ENCODE data around the gene ZSWIM9. TPM values are rescaled to one million over a fixed set of nuclear protein-coding genes. Genes with fewer than 3 reads are reported as not detected.
"Not testable (repeated sequence)": the region's sequence is repeated elsewhere in the genome, so short reads cannot be mapped to it uniquely, and the experiment has no call there.

Gene ZSWIM9
- total RNA-seq, 1 experiment from 2014 or later = 5.5 TPM

- BruUV-seq (replicated peaks) = no TSS peak
- POLR2A ChIA-PET = no interaction called here
- peaks cover 9% of the 10 kb centered on the region for H3K4me1 Mint-ChIP-seq (ENCODE audit: insufficient read depth, unreplicated experiment)
- H3K27me3 Mint-ChIP-seq (ENCODE audit: insufficient read depth, unreplicated experiment) = no peaks in the 10 kb centered on the region
- H3K36me3 Mint-ChIP-seq (ENCODE audit: insufficient read depth, unreplicated experiment) = peaks cover 10% of the 10 kb centered on the region
- no peaks in the 10 kb centered on the region for H3K9me3 Mint-ChIP-seq (ENCODE audit: unreplicated experiment)
- intact Hi-C loops (cut with micrococcal nuclease) = no loop called here
- H3K27ac Mint-ChIP-seq (ENCODE audit: low read depth, unreplicated experiment) = no peak overlapping the region
- no peak for DNase-seq (ENCODE audit: unreplicated experiment)
- CTCF ChIA-PET = interaction anchor here (1.0 kb wide), 1 partner anchor 41 kb away, joined by 3 read pairs; no protein-coding TSS in a partner anchor
- H3K4me3 Mint-ChIP-seq (ENCODE audit: unreplicated experiment) = no peak overlapping the region
- TF ChIP-seq CTCF (IDR thresholded peaks at IDR 0.05; ENCODE audit: unreplicated experiment) = no peak
Observed at GRCh38 chr19:48239120-48239519, 68.6 kb downstream of the ZSWIM9 start.

- Mint-ChIP-seq H3K9me3 (ENCODE audit: unreplicated experiment) (no peaks in the 10 kb centered on the region), H3K27ac (ENCODE audit: low read depth, unreplicated experiment) (no peak overlapping the region), H3K27me3 (ENCODE audit: insufficient read depth, unreplicated experiment) (no peaks in the 10 kb centered on the region), H3K4me3 (ENCODE audit: unreplicated experiment) (no peak overlapping the region), H3K36me3 (ENCODE audit: insufficient read depth, unreplicated experiment) (peaks cover 10% of the 10 kb centered on the region), H3K4me1 (ENCODE audit: insufficient read depth, unreplicated experiment) (peaks cover 14% of the 10 kb centered on the region)
- ChIA-PET CTCF (interaction anchor here (1.0 kb wide), 1 partner anchor 41 kb away, joined by 3 read pairs; no protein-coding TSS in a partner anchor), POLR2A (no interaction called here)
- intact Hi-C loops (cut with micrococcal nuclease) = no loop called here
- TF ChIP-seq CTCF (IDR thresholded peaks at IDR 0.05; ENCODE audit: unreplicated experiment) = no peak
- BruUV-seq (replicated peaks) = no TSS peak
- DNase-seq (ENCODE audit: unreplicated experiment) = peak; percentile 45
Observed at GRCh38 chr19:48239582-48240141, 69.2 kb downstream of the ZSWIM9 start.

- DNase-seq (ENCODE audit: unreplicated experiment); H3K9me3 Mint-ChIP-seq (ENCODE audit: unreplicated experiment); H3K4me3 Mint-ChIP-seq (ENCODE audit: unreplicated experiment); CTCF ChIA-PET; BruUV-seq (replicated peaks); POLR2A ChIA-PET; H3K27me3 Mint-ChIP-seq (ENCODE audit: insufficient read depth, unreplicated experiment); intact Hi-C loops (cut with micrococcal nuclease); H3K27ac Mint-ChIP-seq (ENCODE audit: low read depth, unreplicated experiment): not testable (repeated sequence)
- Mint-ChIP-seq H3K36me3 (ENCODE audit: insufficient read depth, unreplicated experiment) (peaks cover 23% of the 10 kb centered on the region), H3K4me1 (ENCODE audit: insufficient read depth, unreplicated experiment) (peaks cover 14% of the 10 kb centered on the region)
Observed at GRCh38 chr19:48241771-48242170, 71.3 kb downstream of the ZSWIM9 start.

GRCh38 chr19:48244281-48244680 is 73.8 kb downstream of the ZSWIM9 start:
- CTCF ChIA-PET = interaction anchor here (0.6 to 1.4 kb wide), 2 partner anchors 11 to 144 kb away, joined by 3 read pairs; partner anchors contain the start of gene CARD8
- intact Hi-C loops (cut with micrococcal nuclease) = no loop called here

More at GRCh38 chr19:48244281-48244680, 73.8 kb downstream of the ZSWIM9 start:
- no peak overlapping the region for H3K27ac Mint-ChIP-seq (ENCODE audit: low read depth, unreplicated experiment)
- no peak for TF ChIP-seq CTCF (IDR thresholded peaks at IDR 0.05; ENCODE audit: unreplicated experiment)
- no peaks in the 10 kb centered on the region for H3K9me3 Mint-ChIP-seq (ENCODE audit: unreplicated experiment)
- H3K36me3 Mint-ChIP-seq (ENCODE audit: insufficient read depth, unreplicated experiment) = peaks cover 31% of the 10 kb centered on the region
- peaks cover 14% of the 10 kb centered on the region for H3K4me1 Mint-ChIP-seq (ENCODE audit: insufficient read depth, unreplicated experiment)
- no peak for DNase-seq (ENCODE audit: unreplicated experiment)
- no peaks in the 10 kb centered on the region for H3K27me3 Mint-ChIP-seq (ENCODE audit: insufficient read depth, unreplicated experiment)
- H3K4me3 Mint-ChIP-seq (ENCODE audit: unreplicated experiment) = no peak overlapping the region
- POLR2A ChIA-PET = interaction anchor here (1.6 kb wide), 1 partner anchor 11 kb away, joined by 10 read pairs; the partner anchor contains the start of gene CARD8
- BruUV-seq (replicated peaks) = no TSS peak
